ENCODE data around the gene TTC21B.
A peak's percentile ranks its signal among the peaks of the same experiment; 100 is the strongest.
"Not testable (repeated sequence)": the region's sequence is repeated elsewhere in the genome, so short reads cannot be mapped to it uniquely, and the experiment has no call there.

TTC21B gene

DNA sequence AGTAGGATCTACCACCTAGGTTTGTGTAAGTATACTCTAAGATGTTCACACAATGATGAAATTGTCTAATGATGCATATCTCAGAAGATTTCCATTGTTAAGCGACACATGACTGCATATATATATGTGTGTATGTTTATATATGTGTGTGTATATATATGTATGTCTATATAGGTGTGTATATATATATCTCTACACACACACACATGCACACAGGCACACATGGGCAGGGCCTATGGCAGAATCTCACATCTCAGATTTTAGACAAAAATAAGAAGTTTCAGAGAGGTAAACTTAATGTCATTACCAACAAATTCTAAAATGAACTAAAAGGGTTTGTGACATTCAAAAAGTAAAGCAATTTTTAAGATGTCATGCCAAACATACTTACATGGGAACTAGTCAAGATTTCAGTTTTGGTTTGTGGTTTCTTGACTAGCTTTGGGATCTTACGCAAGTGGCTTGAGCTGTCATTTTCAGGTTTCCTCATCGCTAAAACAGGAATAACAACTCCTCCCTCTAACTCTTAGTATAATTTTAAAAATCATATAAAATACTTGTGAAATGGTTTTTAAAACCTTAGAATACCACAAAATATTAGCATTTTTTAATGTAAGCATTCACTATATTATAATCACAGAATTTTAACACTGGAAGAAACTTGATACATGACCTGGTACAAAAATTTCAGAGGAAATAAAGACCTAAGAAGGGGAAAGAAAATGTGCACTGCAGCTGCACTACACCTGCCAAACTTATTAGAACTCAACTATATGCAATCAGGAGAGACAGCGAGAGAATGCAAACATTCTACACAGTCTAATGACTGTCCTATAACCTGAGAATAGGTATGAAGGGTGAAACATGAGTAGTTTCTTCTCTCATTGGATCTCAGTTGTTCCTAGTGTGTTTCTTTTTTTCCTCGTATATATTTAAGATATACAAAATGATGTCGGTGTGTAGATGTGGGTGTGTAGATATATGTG lies 75.7 kb downstream of the TTC21B start:
- DNase-seq, result peak; percentile 70

DNA sequence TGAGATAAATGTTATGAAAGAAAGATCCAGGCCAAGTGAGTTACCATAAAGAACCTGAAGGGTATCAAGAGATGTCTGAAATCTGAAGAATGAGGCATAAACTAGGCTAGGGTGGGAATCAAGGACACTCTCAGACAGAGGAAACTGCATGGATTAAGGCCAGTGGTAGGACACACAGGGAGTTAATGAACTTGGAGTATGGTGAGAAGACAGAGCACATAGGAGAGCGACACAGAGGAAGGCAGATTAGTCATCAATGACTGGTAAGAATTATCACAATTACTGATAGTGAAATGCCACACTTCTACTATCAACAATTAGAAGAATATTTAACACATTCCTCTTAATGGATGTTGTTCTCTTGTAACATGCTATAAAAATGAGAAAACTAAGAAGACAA lies 76.9 kb downstream of the TTC21B start:
- no peak for DNase-seq

DNA sequence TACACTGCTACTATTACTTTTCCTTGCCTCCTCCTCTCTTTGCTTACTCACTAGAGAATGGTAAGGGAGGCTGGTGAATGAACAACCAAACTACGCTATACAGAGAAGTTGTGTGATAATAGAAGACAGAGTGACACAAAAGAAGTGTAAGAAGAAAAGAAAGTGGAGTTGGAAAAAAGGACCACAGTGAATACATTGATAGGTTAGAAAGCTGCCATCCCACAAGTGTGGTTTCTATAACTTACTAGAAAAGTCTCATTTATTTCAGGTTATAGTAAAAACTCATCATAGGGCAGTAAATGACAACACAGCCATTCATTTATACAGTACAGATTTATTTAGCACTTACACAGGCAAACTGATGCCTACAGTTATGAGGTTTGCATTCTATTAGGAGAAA lies 77.3 kb downstream of the TTC21B start:
- no peak for DNase-seq

DNA sequence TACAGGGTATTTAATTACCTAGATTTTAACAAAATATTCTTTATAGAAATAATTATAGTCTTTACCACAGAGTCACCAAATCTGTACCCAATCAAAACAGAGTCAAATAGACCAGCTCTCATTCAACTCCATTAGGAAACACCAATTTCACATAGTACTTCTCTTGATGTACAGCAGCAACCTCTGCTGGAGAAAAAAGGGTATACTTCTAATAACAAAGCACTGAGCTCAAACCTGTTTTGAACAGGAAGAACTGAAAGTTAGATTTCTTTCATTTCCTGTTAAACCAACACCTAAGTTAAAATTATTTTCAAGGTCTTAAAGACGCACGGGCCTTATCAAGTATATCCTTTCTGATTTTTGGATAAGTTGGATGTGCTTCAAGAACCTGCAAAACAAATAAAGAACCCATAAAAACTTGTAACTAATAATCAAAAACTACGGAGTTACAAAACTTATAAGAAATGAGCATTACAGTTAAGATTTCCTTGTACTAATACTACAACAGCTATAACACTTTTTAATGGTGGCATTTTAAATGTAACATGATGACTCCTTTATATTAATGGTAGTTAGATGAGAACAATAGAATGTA lies 79.0 kb downstream of the TTC21B start:
- peak; percentile 87 for DNase-seq

DNA sequence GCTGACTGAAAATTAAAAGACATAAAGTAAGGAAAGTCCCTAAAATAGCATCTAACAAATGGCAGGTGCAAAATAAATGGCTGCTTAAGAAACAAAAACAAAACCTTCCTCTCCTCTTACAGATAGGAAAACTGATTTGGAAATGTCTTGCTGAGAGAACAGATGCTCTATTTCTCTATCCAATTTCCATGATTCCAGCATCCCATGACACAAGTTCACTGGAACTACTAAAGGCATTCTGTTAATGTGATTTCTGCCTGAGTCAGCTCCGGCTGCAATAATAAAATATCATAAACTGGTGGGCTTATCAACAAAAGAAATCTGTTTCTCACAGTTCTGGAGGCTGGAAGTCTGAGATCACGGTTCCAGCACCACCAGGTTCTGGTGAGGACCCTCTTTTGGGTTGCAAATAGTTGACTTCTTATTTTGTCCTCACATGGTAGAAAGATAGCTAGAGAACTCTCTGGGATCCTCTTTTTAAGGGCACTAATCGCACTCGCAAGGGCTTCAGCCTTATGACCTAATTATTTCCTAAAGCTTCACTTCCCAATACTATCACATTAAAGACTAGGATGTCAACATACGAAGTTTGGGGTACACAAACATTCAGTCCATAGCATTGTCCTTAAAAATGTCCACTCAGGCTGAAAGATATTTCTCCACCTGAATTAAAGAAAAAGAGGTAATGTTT lies 81.3 kb downstream of the TTC21B start:
- DNase-seq, result no peak

DNA sequence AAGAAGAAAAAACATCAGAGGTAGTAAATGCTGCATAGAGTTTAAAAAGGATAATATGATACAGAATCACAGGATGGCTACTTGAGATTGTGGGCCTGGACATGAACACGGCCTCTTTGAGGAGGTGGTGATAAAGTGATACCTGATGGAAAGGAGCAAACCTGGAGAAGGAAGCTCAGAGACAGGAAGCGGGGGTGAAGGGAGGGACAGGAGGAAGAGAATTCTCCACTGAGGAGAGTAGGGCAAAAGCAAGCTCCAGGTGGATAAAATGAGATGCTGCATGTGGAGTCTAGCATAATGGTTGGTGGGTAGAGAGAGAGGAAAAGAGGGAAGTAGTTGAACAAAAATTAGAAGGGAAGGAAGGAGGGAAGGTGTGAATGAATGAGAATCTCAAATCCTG lies 82.6 kb downstream of the TTC21B start:
- no peak for DNase-seq

DNA sequence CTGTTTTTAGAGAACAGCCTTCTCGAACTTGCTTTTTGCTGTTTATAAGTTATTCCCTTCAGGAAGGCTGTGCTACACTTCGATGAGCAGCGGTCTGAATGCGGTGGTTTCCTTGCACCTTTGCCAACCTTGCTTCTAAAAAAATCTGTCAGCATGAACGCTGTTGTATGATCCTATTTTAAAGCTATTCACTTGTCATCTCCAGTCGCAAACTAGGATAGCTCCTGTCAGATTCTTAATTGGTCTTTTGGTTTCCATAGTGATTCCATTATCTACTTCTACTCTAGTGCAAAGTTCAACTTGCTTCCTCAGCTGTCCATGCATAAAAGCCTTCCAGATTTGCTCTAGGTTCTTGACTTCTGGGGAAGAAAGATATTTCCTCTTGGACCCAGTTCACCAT lies 83.2 kb downstream of the TTC21B start:
- DNase-seq, result no peak

DNA sequence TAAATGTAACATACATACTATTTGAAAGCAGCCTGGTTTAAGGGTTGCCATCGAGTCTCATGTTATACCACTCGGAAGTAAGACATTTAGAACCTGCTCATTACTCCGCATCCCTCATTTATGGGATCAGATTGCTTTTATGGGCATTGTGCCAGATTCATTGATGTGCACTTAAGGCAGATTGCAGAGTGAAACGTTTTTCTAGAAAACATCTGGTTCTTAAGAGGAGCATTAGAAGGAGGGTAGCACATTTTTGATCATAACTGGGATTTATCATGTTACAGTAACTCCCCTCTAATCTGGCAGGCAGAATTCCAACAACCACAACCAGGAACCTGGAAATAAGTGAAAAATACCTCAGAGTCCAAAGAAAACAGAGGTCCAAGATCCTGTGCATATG lies 85.4 kb downstream of the TTC21B start:
- no peak for DNase-seq

DNA sequence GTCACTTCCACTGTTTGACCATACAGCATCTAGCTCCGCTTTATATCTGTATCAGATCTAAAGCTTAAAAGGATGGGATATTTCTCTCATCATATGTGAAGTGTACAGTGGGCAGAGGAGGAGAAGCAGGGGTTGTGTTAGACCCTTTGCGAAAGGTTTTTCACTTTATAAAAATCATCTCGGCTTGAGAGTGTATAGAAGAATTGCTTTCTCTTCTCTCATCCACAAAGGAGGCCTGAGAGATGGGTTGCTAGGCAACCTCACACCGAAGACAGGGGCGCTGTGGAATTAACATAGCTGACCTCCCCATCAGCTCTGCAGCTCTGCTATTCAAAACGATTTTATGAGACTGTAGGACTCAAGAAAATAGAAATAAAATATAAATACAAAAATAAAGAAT lies 89.3 kb downstream of the TTC21B start:
- no peak for DNase-seq

DNA sequence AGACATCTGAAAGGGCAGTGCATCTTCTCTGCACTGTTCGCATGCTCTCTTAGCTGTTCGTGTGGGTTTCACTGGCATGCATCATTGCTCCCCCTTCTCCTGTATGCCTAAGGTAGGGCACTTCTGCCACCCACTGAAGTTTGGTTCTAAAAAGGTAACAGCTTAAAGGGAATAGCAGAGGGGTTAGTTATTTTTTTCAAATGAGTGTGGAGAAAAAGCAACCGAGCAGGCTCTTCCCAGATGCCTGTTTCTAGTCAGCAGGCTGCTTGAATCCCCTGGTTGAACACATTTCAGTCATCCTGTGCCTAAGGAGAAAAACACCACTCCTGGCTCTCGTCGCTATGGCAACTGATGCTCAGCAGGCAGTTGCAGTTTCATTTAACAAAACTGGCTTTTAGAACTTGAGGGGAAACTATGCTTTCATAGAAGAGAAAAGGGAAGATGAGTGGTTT lies 89.7 kb downstream of the TTC21B start:
- no peak for DNase-seq

DNA sequence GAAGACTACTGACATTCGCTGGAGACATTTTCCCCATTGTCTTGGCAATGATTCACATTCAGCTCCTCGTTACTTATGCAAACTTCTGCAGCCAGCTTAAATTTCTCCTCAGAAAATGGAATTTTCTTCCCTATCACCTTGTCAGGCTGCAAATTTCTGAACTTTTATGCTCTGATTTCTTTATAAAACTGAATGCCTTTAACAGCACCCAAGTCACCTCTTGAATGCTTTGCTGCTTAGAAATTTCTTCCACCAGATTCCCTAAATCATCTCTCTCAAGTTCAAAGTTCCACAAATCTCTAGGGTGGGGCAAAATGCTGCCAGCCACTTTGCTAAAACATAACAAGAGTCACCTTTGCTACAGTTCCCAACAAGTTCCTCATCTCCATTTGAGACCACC lies 92.5 kb downstream of the TTC21B start:
- not testable (repeated sequence) for DNase-seq

DNA sequence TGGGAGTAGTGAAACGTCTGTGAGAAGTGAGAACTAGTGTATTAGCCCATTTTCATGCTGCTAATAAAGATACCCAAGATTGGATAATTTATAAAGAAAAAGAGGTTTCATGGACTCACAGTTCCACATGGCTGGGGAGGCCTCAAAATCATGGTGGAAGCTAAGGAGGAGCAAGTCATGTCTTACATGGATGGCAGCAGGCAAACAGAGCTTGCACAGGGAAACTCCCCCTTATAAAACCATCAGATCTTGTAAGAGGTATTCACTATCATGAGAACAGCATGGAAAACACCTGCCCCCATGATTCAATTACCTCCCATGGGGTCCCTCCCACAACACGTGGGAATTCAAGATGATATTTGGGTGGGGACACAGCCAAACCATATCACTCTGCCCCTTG lies 93.9 kb downstream of the TTC21B start:
- not testable (repeated sequence) for DNase-seq

DNA sequence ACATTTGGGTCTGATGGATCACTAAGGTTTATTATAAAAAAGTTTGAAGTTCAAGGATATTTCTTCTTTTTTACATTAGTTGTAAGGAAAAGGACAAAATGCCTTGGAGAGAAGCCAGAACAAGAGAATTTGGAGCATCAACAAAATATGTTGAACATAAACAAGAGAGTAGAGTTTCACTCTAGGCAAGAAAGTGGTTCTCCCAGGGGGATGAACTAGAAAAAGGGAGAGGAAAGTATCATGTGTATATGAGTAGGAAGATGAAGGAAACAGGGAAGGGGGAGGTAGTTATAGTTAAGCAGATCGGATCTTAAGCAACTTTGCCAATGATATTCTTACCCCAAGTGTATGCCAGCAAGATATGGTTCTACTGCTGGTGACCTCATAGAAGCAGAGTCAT lies 95.7 kb downstream of the TTC21B start:
- DNase-seq, result no peak

DNA sequence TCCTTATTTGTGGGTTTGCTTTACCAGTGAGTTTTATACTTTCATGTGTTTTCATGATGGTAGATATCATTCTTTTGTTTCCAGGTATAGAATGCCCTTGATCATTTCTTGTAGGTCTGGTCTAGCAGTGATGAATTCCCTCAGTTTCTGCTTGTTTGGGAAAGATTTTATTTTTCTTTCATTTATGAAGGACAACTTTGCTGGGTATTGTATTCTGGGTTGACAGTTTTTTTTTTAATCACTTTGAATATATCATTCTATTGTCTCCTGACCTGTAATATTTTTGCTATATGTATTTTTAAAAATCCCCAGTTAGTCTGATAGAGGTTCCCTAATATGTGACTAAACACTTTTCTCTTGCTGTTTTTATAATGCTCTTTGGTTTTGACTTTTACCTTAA lies 101.2 kb downstream of the TTC21B start:
- DNase-seq, result no peak

DNA sequence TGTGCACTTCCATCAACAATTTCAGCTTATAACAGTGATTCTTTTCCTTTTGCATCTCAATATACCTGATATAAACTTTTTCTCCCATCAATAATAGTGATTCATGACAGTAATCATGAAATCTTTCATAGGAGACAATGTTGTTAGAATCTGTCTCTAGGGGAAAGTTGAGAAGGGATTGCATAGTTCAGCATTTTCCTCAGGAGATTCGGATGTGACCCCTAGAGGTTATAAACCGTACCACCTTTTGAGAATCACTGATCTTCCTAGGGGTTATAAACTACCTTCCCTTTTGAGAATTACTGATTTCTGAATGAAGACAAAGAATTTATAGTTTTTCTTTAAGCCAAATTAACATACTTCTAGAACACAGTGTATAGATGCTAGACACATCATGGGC lies 106.6 kb downstream of the TTC21B start:
- no peak for DNase-seq

DNA sequence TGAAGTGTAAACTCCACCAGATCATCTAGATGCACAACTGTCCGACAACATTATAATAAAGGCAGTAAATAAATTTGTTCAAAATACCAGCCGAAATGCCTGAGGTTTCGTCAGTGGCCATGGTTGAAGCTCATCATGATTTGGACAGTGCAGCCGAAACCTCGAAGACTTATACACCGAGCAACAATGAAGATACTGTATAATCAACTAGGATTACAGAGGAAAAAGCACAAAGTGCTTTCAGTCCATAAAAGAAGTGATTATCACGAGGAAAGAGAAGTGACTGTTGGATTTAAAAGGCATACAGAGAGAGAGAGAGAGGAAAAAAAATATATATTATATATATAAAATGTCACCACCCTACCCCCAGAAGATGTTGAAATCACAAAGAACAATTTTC lies 107.5 kb downstream of the TTC21B start:
- DNase-seq, result no peak

DNA sequence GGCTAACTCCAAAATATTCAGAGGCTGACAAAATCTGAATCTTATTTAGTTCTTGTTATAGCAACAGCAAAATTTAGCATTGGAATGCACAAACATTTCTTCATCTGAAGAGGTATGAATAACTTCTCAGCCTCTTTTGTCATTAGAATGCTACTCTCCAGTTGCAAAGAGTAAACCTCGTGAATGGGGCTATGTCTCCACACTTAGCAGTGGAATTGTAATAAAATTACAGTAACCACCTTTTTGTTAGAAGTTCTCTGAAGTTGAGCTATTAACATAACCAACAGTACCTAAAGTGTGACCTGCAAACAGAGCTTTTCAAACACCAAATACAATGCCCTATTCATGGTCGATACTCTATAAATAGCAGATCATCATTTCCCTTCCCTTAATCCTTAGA lies 109.4 kb downstream of the TTC21B start:
- no peak for DNase-seq

DNA sequence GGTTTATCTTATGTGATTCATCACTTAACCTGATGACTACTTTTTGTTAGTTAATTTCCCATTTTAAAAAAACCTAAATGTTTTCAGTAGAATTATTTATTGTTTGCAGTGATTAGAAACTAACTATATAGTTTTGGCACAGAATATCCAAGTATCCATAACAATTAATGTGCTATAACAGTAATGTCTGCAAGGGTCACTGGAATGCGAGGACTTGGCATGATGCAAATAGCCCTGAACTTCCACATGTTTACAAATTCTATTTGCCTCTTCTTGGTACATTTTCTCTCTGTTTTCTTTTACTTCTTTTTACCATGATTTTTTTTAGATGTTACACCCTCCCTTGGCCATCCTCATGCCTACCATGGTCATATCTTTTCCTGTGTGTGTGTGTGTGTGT lies 110.2 kb downstream of the TTC21B start:
- no peak for DNase-seq

DNA sequence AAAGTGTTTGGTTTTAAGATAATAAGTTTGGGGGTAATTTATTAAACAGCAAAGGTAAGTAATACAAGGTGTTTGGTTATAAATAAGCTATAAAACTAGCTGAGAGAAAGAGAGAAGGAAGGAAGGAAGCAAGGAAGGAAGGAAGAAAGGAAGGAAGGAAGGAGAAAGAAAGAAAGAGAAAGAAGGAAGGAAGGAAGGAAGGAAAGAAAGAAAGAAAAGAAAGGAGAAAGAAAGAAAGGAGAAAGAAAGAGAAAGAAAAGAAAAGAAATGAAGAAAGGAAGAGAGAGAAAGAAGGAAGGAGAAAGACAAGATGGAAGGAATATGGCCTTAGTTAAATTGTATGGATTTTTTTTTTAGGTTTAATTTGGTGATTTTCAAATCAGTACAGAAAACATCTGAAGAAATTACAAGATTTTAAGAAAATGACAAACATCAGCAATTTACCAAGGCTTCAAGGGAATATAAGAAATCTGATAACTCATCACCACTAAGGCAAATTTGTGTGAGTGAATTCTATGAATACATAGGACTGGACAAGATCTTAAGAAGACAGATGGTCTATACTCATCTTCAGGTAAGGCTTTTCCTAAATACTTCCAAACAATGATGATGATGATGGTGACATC lies 113.1 kb downstream of the TTC21B start:
- no peak for DNase-seq

DNA sequence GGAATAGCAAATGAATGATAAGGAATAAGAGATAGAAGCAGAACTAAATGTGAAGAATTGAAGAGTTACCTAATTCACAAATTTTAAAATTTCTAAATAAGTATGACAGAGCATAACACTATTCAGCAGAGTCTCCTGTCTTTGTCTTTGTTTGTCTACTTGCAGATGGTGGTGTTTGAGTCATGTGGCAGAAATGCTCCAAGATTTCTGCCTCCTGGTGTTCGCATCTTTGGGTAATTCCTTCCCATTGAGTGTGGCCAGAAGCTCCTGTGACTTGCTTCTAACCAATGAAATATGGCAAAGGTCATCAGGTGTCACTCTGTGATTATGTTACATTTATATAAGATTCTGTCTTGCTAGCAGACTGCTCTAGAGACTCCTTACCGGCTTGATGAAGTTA lies 114.0 kb downstream of the TTC21B start:
- DNase-seq, result no peak

DNA sequence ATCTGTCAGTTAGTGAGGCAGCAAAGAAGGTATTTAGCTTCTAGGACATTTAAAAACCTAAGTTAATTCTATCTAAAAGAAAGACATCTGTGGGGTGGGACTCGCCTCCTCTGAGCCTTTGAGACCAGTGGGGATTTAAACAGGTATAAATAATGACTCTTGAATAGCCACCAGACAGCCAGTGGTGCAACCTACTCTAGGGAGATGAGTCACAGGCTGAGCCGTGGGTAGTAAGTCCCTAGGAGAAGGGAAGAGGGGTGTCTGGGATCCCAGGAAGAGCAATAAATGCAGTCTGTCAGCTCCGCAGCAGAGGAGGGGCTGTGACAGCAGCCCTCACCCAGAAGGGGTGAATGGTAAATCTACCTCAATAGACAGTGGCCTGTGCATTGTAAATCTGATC lies 116.5 kb downstream of the TTC21B start:
- DNase-seq, result no peak

DNA sequence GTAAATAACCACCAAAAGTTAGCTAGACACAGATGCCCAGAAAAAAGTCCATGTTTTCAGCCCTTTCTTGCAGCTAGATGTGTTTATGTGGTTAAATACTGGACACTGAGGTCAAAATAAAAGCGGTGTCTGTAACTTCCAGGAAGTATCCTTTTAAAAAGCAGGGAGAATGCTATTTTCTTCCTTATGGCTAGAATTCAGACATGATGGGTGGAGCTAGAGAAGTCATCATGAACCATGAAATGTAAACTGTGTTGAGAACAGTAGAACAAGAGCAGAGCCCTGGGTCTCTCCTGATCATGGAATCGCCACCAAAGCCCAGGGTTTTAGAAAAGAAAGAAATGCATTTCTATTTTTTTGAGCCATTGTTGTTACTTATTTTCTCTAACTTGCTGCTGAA lies 118.2 kb downstream of the TTC21B start:
- no peak for DNase-seq

DNA sequence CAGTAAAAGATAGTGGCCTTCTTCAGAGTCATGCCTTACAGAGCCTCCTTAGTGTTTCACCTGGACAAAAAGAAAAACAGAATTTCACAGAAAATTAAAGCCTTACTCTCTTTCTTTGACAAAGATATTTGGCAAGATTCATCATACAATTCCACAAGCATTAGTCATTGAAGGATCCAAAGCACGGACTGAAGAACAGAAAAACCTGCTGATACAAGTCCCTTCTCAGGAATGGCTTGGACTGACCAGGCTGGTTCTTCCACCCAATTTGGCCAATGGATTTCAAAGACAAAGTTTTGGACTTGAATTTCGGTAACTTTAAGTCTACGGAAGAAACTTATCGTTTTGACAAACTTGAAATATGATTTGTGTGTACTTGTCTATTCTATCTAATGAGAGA lies 120.4 kb downstream of the TTC21B start:
- no peak for DNase-seq

DNA sequence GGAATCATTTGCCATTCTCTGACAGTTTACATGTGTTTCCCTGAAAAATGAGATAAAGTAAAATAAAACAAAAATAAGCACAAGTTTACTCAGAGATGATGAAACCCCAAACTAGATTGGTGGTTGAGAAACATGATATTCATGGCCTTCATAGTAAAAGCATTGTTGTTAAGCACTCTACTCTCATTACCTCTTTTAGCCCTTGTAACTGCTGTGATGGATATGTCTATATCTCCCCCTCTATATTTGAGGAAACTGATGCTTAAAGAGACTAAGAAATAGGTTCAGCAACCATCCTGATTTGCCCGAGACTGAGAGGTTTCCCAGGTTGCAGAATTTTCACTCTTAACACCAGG lies 125.7 kb downstream of the TTC21B start:
- DNase-seq, result no peak
